K562 (cell line): ENCODE results near the gene TMEM222. TPM values are rescaled to one million over a fixed set of nuclear protein-coding genes. Genes with fewer than 3 reads are reported as not detected.
"Not testable (repeated sequence)": the region's sequence is repeated elsewhere in the genome, so short reads cannot be mapped to it uniquely, and the experiment has no call there.

ENCODE experiments used
- ATAC-seq: fragments of 200-7000 bp; cut with Tn5 transposase; 3 replicates; pipeline ENCODE4 v1.9.1; 2020; ENCODE audit warnings: moderate library complexity
- BruUV-seq: library from RNA; stranded (reverse); fragments of 400-500 nt; replicated peaks from 2 replicates; lab custom pipeline; 2021; lab: Mats Ljungman, UMichigan
- CTCF ChIA-PET: fragments of 300-600 bp; formaldehyde crosslinking; extraction: SDS; loops from one replicate; lab custom pipeline; 2021; ENCODE audit warnings: low intra/inter-chr PET ratio; lab: Yijun Ruan, JAX
- POLR2A ChIA-PET: fragments of 300-600, 350-650 bp; sonication (Branson Sonifier 250); formaldehyde crosslinking; extraction: SDS; loops from one replicate; lab custom pipeline; 2021; ENCODE audit warnings: antibody characterized with exemption, inconsistent platforms; lab: Yijun Ruan, JAX
- DNase-seq, 4 experiments: peaks; one replicate each; pipeline versions ENCODE4 v3.0.0 to v3.0.0-alpha.2; 2011 to 2018; ENCODE audit warnings: low spot score in 3 of 4, mixed read lengths in 3 of 4; ENCODE audit errors: extremely low read depth in 1 of 4
- FAIRE-seq: peaks from 2 replicates; lab custom pipeline; 2011; peaks lifted over from hg19 to GRCh38; lab: Jason Lieb, UNC
- H2AFZ ChIP-seq: 2 replicates; pipeline ENCODE4 v1.6.0; 2011; ENCODE audit warnings: low read depth, low read length, control low read depth, inconsistent platforms
- H3K27ac ChIP-seq: fragments of 200-600 bp; 3 replicates; pipeline ENCODE4 v1.8.0; 2011; ENCODE audit warnings: low read depth, mild to moderate bottlenecking, control low read depth, inconsistent platforms, low read length, moderate library complexity, mixed read lengths; ENCODE audit errors: extremely low read depth
- H3K27me3 ChIP-seq, 2 experiments: fragments of 300-600 bp in 1 of 2; 2 replicates in 1 of 2; 3 replicates in 1 of 2; pipeline versions ENCODE4 v1.6.0 to v1.8.0; 2011; ENCODE audit warnings: inconsistent platforms in 2 of 2, low read length in 2 of 2, mild to moderate bottlenecking in 1 of 2, mixed read lengths in 1 of 2, moderate library complexity in 1 of 2; ENCODE audit not compliant: control insufficient read depth in 2 of 2, insufficient read depth in 2 of 2
- H3K36me3 ChIP-seq: fragments of 300-600 bp; 3 replicates; pipeline ENCODE4 v1.8.0; 2011; ENCODE audit warnings: mild to moderate bottlenecking, low read length, inconsistent platforms; ENCODE audit not compliant: control insufficient read depth, insufficient read depth
- H3K4me1 ChIP-seq, 2 experiments: fragments of 200-600 bp in 1 of 2; replicated peaks in 1 of 2; 2 replicates in 1 of 2; 3 replicates in 1 of 2; pipeline versions ENCODE4 v1.5.1 to v1.8.0; 2011; ENCODE audit warnings: inconsistent platforms in 2 of 2, low read length in 2 of 2, mild to moderate bottlenecking in 1 of 2, mixed read lengths in 1 of 2, moderate library complexity in 1 of 2; ENCODE audit not compliant: control insufficient read depth in 2 of 2, insufficient read depth in 2 of 2
- H3K4me2 ChIP-seq: 2 replicates; pipeline ENCODE4 v1.6.1; 2011; ENCODE audit warnings: low read length, control low read depth, inconsistent platforms, mixed read lengths; ENCODE audit not compliant: insufficient read depth
- H3K4me3 ChIP-seq: fragments of 200-600 bp; sonication (generic), shearing (Covaris generic); 2 replicates; pipeline ENCODE4 v1.5.1; 2016; ENCODE audit warnings: control low read depth, inconsistent platforms
- H3K79me2 ChIP-seq: fragments of 200-600 bp; 3 replicates; pipeline ENCODE4 v1.8.0; 2011; ENCODE audit warnings: low read length, inconsistent platforms; ENCODE audit not compliant: control insufficient read depth, insufficient read depth
- H3K9ac ChIP-seq, 2 experiments: 2 replicates each; pipeline versions ENCODE4 v1.6.0 to v1.6.1; 2011; ENCODE audit warnings: low read depth in 2 of 2, low read length in 2 of 2, control low read depth in 1 of 2, inconsistent platforms in 1 of 2, mild to moderate bottlenecking in 1 of 2, mixed read lengths in 1 of 2; ENCODE audit not compliant: insufficient read depth in 1 of 2
- H3K9me1 ChIP-seq: one replicate; pipeline ENCODE4 v1.6.0; 2011; ENCODE audit warnings: inconsistent platforms, mild to moderate bottlenecking, low read length, moderate library complexity; ENCODE audit not compliant: control insufficient read depth, insufficient read depth
- H3K9me3 ChIP-seq: replicated peaks from 2 replicates; pipeline ENCODE4 v1.5.1; 2011; ENCODE audit warnings: low read depth, low read length, inconsistent platforms; ENCODE audit not compliant: control insufficient read depth, insufficient read depth
- H4K20me1 ChIP-seq: replicated peaks from 2 replicates; pipeline ENCODE4 v1.6.1; 2011; ENCODE audit warnings: low read length, inconsistent platforms, mixed read lengths; ENCODE audit not compliant: control insufficient read depth, insufficient read depth
- TFAP4 ChIP-seq: sonication (generic); formaldehyde crosslinking; IDR thresholded peaks from 2 replicates; pipeline ENCODE4 v1.8.0; 2022; ENCODE audit warnings: missing genetic modification reagents, mild to moderate bottlenecking, moderate library complexity, borderline replicate concordance
- ZNF217 ChIP-seq: sonication (generic); formaldehyde crosslinking; IDR thresholded peaks from 2 replicates; pipeline ENCODE4 v1.8.0; 2022; ENCODE audit warnings: mild to moderate bottlenecking, missing genetic modification reagents
- WGBS: fragments of 100-300 bp; shearing (Covaris generic); methylation state at CpG from one replicate; pipeline ENCODE4 v1.1.6; 2016; ENCODE audit warnings: low coverage, mixed read lengths; ENCODE audit not compliant: insufficient coverage; ENCODE audit errors: missing lambda C conversion rate; 5-methylcytosine and 5-hydroxymethylcytosine counted together
- in situ Hi-C: fragments of 300-500 bp; cut with MboI; formaldehyde crosslinking; loops from 4 replicates; pipeline ENCODE4 v1.15.0; 2018; ENCODE audit warnings: inconsistent platforms, mixed read lengths
- intact Hi-C: fragments of 100-400 bp; cut with micrococcal nuclease; formaldehyde crosslinking; loops from 2 replicates; pipeline ENCODE4 v1.14.2; 2022
- polyA plus RNA-seq, 8 experiments: library from polyadenylated mRNA; depleted of rRNA in 4 of 8; stranded (reverse) in 5 of 8; unstranded in 3 of 8; fragments of >200 nt; fragmentation: Nextera tagmentation in 2 of 8; fragmentation: Illumina TruSeq in 1 of 8; extraction: Ambion mirVana in 2 of 8; extraction: Trizol in 1 of 8; gene quantifications; 2 replicates each; pipeline versions ENCODE4 v1.2.1 to v1.2.3, GENCODE V29; 2011 to 2014; ENCODE audit warnings: inconsistent platforms in 1 of 8, missing spikeins in 1 of 8
- total RNA-seq, 7 experiments: library from RNA; depleted of rRNA in 6 of 7; stranded (reverse); fragments of >200 nt in 6 of 7; fragmentation: Illumina TruSeq in 2 of 7; extraction: Trizol in 2 of 7; gene quantifications; 2 replicates each; pipeline versions ENCODE4 v1.2.1 to v1.2.3, GENCODE V29; 2011 to 2021; ENCODE audit warnings: low replicate concordance in 1 of 7

TMEM222 gene
- total and polyA plus RNA-seq, 9 of the 15 experiments (the other 6 are each of a cell fraction or from before 2014, with no cell fraction given): 6.9 to 48.0 (median 32.8) TPM

DNA sequence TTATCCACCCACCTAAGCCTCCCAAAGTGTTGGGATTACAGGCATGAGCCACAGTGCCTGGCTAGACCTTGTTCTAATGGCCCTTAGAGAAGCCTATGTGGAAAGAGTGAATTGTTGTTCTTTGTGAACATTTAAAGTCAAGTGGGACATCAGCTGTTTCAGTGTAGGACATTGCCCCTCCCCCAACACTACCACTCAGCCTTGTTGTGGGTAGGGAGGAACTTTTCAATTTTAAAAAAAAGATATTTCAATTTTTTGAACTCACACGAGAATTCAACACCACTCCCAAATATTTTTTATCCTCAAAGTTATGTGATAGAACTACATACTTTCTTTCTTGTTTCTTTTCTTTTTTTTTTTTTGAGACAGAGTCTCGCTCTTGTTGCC, 36.7 kb upstream of the TMEM222 start:
- Histone ChIP-seq H3K27me3 (no peaks in the 10 kb centered on the region), H3K4me3 (no peak overlapping the region), H3K9ac (no peak overlapping the region), H3K4me1 (0 out of 5 replicates have a peak, but pooled peaks cover 0 to 2% of the 10 kb centered on the region in 2 experiments), H3K79me2 (no peaks in the 10 kb centered on the region), H3K4me2 (no peak overlapping the region), H4K20me1 (no peaks in the 10 kb centered on the region), H3K36me3 (peaks cover 17% of the 10 kb centered on the region), H3K9me3 (no peaks in the 10 kb centered on the region), H3K27ac (no peak overlapping the region), H3K9me1 (no peaks in the 10 kb centered on the region), H2AFZ (no peak overlapping the region)
- no peak for TF ChIP-seq ZNF217
- peak; percentile 41; the same call in 1 of the 2 replicates for TF ChIP-seq TFAP4 (CRISPR knock-in tag)
- 6% methylated on average over 1 of the region's 2 CpGs for WGBS
- ChIA-PET POLR2A (interaction anchor here (0.7 to 1.3 kb wide), 4 partner anchors 8 to 108 kb away, joined by 3 read pairs; no protein-coding TSS in a partner anchor), CTCF (interaction anchor here (0.6 to 3.6 kb wide), 11 partner anchors 9 to 574 kb away, joined by 3 to 57 read pairs (median 7); no protein-coding TSS in a partner anchor)
- in situ Hi-C loops: no loop called here
- FAIRE-seq: no peak
- peak in 2 of 4 experiments; percentile 48 to 54 for DNase-seq
- intact Hi-C loops: loop anchor here (2.0 kb wide), 1 partner anchor 240 kb away; no protein-coding TSS in a partner anchor
- BruUV-seq: no TSS peak
- ATAC-seq: no peak

DNA sequence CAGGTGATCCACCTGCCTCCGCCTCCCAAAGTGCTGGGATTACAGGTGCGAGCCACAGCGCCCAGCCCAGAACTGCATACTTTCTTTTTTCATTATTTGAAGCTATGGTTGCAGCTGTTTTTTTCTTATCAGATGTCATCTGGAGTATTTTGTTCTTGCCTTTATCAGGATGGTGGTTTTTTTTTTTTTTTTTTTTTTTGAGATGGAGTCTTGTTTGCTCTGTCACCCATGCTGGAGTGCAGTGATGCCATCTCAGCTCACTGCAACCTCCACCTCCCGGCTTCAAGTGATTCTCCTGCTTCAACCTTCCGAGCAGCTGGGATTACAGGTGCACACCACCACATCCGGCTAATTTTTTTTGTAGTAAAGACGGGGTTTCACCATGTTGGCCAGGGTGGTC, 36.1 kb upstream of the TMEM222 start:
- ChIA-PET POLR2A (interaction anchor here (0.7 to 1.3 kb wide), 4 partner anchors 8 to 107 kb away, joined by 3 read pairs; no protein-coding TSS in a partner anchor), CTCF (interaction anchor here (0.6 to 3.6 kb wide), 4 partner anchors 126 to 240 kb away, joined by 3 to 57 read pairs (median 21); no protein-coding TSS in a partner anchor)
- FAIRE-seq, H3K27me3 ChIP-seq, H3K9ac ChIP-seq, DNase-seq, H3K4me1 ChIP-seq, H3K4me2 ChIP-seq, H3K27ac ChIP-seq, H3K79me2 ChIP-seq, H3K4me3 ChIP-seq, H3K9me1 ChIP-seq, ATAC-seq, H2AFZ ChIP-seq, BruUV-seq, H4K20me1 ChIP-seq, in situ Hi-C loops, H3K9me3 ChIP-seq: not testable (repeated sequence)
- H3K36me3 ChIP-seq: peaks cover 18% of the 10 kb centered on the region
- 77% methylated on average over 7 of the region's 7 CpGs for WGBS
- intact Hi-C loops: loop anchor here (2.0 kb wide), 1 partner anchor 241 kb away; no protein-coding TSS in a partner anchor

DNA sequence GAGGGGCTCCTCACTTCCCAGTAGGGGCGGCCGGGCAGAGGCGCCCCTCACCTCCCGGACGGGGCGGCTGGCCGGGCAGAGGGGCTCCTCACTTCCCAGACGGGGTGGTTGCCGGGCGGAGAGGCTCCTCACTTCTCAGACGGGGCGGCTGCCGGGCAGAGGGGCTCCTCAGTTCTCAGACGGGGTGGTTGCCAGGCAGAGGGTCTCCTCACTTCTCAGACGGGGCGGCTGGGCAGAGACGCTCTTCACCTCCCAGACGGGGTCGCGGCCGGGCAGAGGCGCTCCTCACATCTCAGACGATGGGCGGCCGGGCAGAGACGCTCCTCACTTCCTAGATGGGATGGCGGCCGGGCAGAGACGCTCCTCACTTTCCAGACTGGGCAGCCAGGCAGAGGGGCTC, 32.8 kb upstream of the TMEM222 start:
- H3K9me3 ChIP-seq, H3K4me2 ChIP-seq, H3K27ac ChIP-seq, DNase-seq, H3K4me1 ChIP-seq, H3K9me1 ChIP-seq, ATAC-seq, H3K4me3 ChIP-seq, intact Hi-C loops, H3K79me2 ChIP-seq, BruUV-seq, in situ Hi-C loops, H4K20me1 ChIP-seq, H3K9ac ChIP-seq, H3K27me3 ChIP-seq, H2AFZ ChIP-seq, POLR2A ChIA-PET, FAIRE-seq, CTCF ChIA-PET: not testable (repeated sequence)
- H3K36me3 ChIP-seq: peaks cover 23% of the 10 kb centered on the region
- WGBS: 88% methylated on average over 10 of the region's 29 CpGs
